Ishikawa (cell line): ENCODE measurements around the gene TM9SF2.

Experiments used
- CEBPB ChIP-seq: IDR thresholded peaks from 2 replicates; pipeline ENCODE4 v1.6.1; 2012
- CREB1 ChIP-seq: IDR thresholded peaks from 2 replicates; pipeline ENCODE4 v1.6.1; 2012; ENCODE audit warnings: low read depth
- EGR1 ChIP-seq: IDR thresholded peaks from 2 replicates; pipeline ENCODE4 v1.6.1; 2012
- EP300 ChIP-seq: IDR thresholded peaks from 2 replicates; pipeline ENCODE4 v1.6.1; 2012; ENCODE audit warnings: borderline replicate concordance
- FOXM1 ChIP-seq: IDR thresholded peaks from 2 replicates; pipeline ENCODE4 v1.6.1; 2012; ENCODE audit warnings: low read depth, borderline replicate concordance
- MAX ChIP-seq: IDR thresholded peaks from 2 replicates; pipeline ENCODE4 v1.6.1; 2012
- NFIC ChIP-seq: IDR thresholded peaks from 2 replicates; pipeline ENCODE4 v1.6.1; 2012
- RAD21 ChIP-seq: IDR thresholded peaks from 2 replicates; pipeline ENCODE4 v1.6.1; 2012; ENCODE audit warnings: low read depth
- REST ChIP-seq: IDR thresholded peaks from 2 replicates; pipeline ENCODE4 v1.6.1; 2012; ENCODE audit warnings: low read depth, mild to moderate bottlenecking
- TAF1 ChIP-seq: IDR thresholded peaks from 2 replicates; pipeline ENCODE4 v1.6.1; 2012; ENCODE audit warnings: low read depth, mild to moderate bottlenecking
- TCF12 ChIP-seq: IDR thresholded peaks from 2 replicates; pipeline ENCODE4 v1.6.1; 2012; ENCODE audit warnings: low read depth
- TEAD4 ChIP-seq: IDR thresholded peaks from 2 replicates; pipeline ENCODE4 v1.6.1; 2012
- USF1 ChIP-seq: IDR thresholded peaks from 2 replicates; pipeline ENCODE4 v1.6.1; 2012
- YY1 ChIP-seq: IDR thresholded peaks from 2 replicates; pipeline ENCODE4 v1.6.1; 2012; ENCODE audit warnings: low read depth
- ZBTB7A ChIP-seq: IDR thresholded peaks from 2 replicates; pipeline ENCODE4 v1.6.1; 2012; ENCODE audit warnings: low read depth

The TM9SF2 gene

GRCh38 chr13:99546878-99547277 is 45.6 kb downstream of the TM9SF2 start:
- no peak for TF ChIP-seq CEBPB
- no peak for TF ChIP-seq REST
- no peak for TF ChIP-seq EGR1
- no peak for TF ChIP-seq ZBTB7A
- TF ChIP-seq FOXM1 = no peak
- TF ChIP-seq NFIC = no peak
- no peak for TF ChIP-seq TCF12
- no peak for TF ChIP-seq USF1
- TF ChIP-seq TEAD4 = no peak
- TF ChIP-seq TAF1 = no peak

GRCh38 chr13:99548448-99548847 is 47.2 kb downstream of the TM9SF2 start:
- no peak for TF ChIP-seq NFIC
- no peak for TF ChIP-seq EP300
- no peak for TF ChIP-seq TEAD4
- TF ChIP-seq USF1 = no peak
- TF ChIP-seq CEBPB = no peak

- TF ChIP-seq NFIC (no peak), TCF12 (no peak), REST (no peak), MAX (no peak), TAF1 (no peak), TEAD4 (no peak), EGR1 (no peak), USF1 (no peak), CREB1 (no peak), CEBPB (no peak), FOXM1 (no peak), YY1 (no peak), RAD21 (no peak), EP300 (no peak), ZBTB7A (no peak)
These were observed 51.8 kb downstream of the TM9SF2 start for GRCh38 chr13:99553033-99553432.

GRCh38 chr13:99555149-99555548 is 53.9 kb downstream of the TM9SF2 start:
- TF ChIP-seq TEAD4 (no peak), RAD21 (no peak), CEBPB (no peak), ZBTB7A (no peak), EGR1 (no peak), TCF12 (no peak), MAX (no peak), FOXM1 (no peak), CREB1 (no peak), YY1 (no peak), EP300 (no peak), NFIC (no peak), TAF1 (no peak), USF1 (no peak), REST (no peak)
